HG03280 (cell line): Measurements from ENCODE around the gene EIF5A.

Source experiments
- ATAC-seq: cut with Tn5 transposase; IDR thresholded peaks from one replicate; pipeline ENCODE4 v1.9.1; 2021; ENCODE audit warnings: mild to moderate bottlenecking, moderate library complexity; ENCODE audit not compliant: unreplicated experiment

EIF5A gene

GRCh38 chr17:7352910-7353635 is 45.6 kb downstream of the EIF5A start:
- no peak for ATAC-seq

GRCh38 chr17:7354262-7354843 is 46.9 kb downstream of the EIF5A start:
- ATAC-seq, result no peak

GRCh38 chr17:7355053-7355452 is 47.6 kb downstream of the EIF5A start, which contains the start of gene TMEM95:
Gene TMEM95 (plus strand): TSS chr17:7355156. CDS start chr17:7355205, 49 bp downstream.
- no peak for ATAC-seq

- no peak for ATAC-seq
These were observed 48.1 kb downstream of the EIF5A start for GRCh38 chr17:7355573-7355972.

GRCh38 chr17:7356072-7356549 is 48.7 kb downstream of the EIF5A start:
- no peak for ATAC-seq

GRCh38 chr17:7356756-7357155 is 49.3 kb downstream of the EIF5A start:
- no peak for ATAC-seq

- ATAC-seq, result no peak
These were observed 50.0 kb downstream of the EIF5A start for GRCh38 chr17:7357381-7357780.

GRCh38 chr17:7361906-7362305 is 54.5 kb downstream of the EIF5A start:
- no peak for ATAC-seq
